Liver (tissue), 9 donors: ENCODE results near the gene MICU1. TPM values are rescaled to one million over a fixed set of nuclear protein-coding genes. Genes with fewer than 3 reads are reported as not detected.
"Not testable (repeated sequence)": the region's sequence is repeated elsewhere in the genome, so short reads cannot be mapped to it uniquely, and the experiment has no call there.

Experiments used
- DNase-seq: peaks from one replicate; pipeline ENCODE4 v3.0.0-alpha.2; 2017; ENCODE audit warnings: low spot score
- H3K27ac ChIP-seq, 2 donors: one replicate each; pipeline ENCODE4 v1.7.0; 2013; ENCODE audit warnings: inconsistent platforms in 2 of 2, low read length in 2 of 2, control low read depth in 1 of 2, low read depth in 1 of 2, mild to moderate bottlenecking in 1 of 2
- H3K27me3 ChIP-seq, 4 donors: one replicate each; pipeline versions ENCODE4 v1.6.1 to v1.7.0; 2013; ENCODE audit warnings: low read length in 3 of 4, inconsistent platforms in 1 of 4, mild to moderate bottlenecking in 1 of 4, moderate library complexity in 1 of 4; ENCODE audit not compliant: control insufficient read depth in 4 of 4, insufficient read depth in 4 of 4
- H3K36me3 ChIP-seq, 4 donors: one replicate each; pipeline versions ENCODE4 v1.6.1 to v1.7.0; 2013; ENCODE audit warnings: low read length in 3 of 4, mild to moderate bottlenecking in 3 of 4, low read depth in 1 of 4, moderate library complexity in 1 of 4; ENCODE audit not compliant: control insufficient read depth in 4 of 4, insufficient read depth in 3 of 4
- H3K4me1 ChIP-seq, 4 donors: one replicate each; pipeline versions ENCODE4 v1.6.1 to v1.7.0; 2013; ENCODE audit warnings: low read length in 3 of 4, mild to moderate bottlenecking in 3 of 4, moderate library complexity in 1 of 4; ENCODE audit not compliant: control insufficient read depth in 4 of 4, insufficient read depth in 4 of 4
- H3K4me3 ChIP-seq, 3 donors: one replicate each; pipeline versions ENCODE4 v1.6.1 to v1.7.0; 2013; ENCODE audit warnings: low read length in 3 of 3, control low read depth in 1 of 3, low read depth in 1 of 3, mild to moderate bottlenecking in 1 of 3
- H3K9ac ChIP-seq, 2 donors: one replicate each; pipeline ENCODE4 v1.7.0; 2013; ENCODE audit warnings: low read length in 2 of 2, mild to moderate bottlenecking in 2 of 2, moderate library complexity in 2 of 2, control low read depth in 1 of 2, low read depth in 1 of 2
- H3K9me3 ChIP-seq, 4 donors: one replicate each; pipeline versions ENCODE4 v1.6.1 to v1.7.0; 2013; ENCODE audit warnings: low read length in 3 of 4; ENCODE audit not compliant: control insufficient read depth in 4 of 4
- EGR1 ChIP-seq, 2 donors: IDR thresholded peaks; 2 replicates each; pipeline ENCODE4 v1.6.1; 2016 to 2018; ENCODE audit warnings: antibody characterized with exemption in 2 of 2, low read depth in 2 of 2
- FOXA1 ChIP-seq: IDR thresholded peaks from 2 replicates; pipeline ENCODE4 v1.6.1; 2016; ENCODE audit warnings: antibody characterized with exemption
- FOXA2 ChIP-seq: IDR thresholded peaks from 2 replicates; pipeline ENCODE4 v1.6.1; 2016; ENCODE audit warnings: antibody characterized with exemption
- GABPA ChIP-seq, 2 donors: IDR thresholded peaks in 1 of 2; conservative IDR thresholded peaks in 1 of 2; 2 replicates each; pipeline ENCODE4 v1.6.1; 2016; ENCODE audit warnings: antibody characterized with exemption in 2 of 2, mild to moderate bottlenecking in 1 of 2, moderate library complexity in 1 of 2
- HNF4A ChIP-seq, 2 donors: conservative IDR thresholded peaks; 2 replicates each; pipeline ENCODE4 v1.6.1; 2016; ENCODE audit warnings: antibody characterized with exemption in 2 of 2, mild to moderate bottlenecking in 2 of 2
- HNF4G ChIP-seq: IDR thresholded peaks from 2 replicates; pipeline ENCODE4 v1.6.1; 2016; ENCODE audit warnings: antibody characterized with exemption
- JUND ChIP-seq, 2 donors: IDR thresholded peaks; 2 replicates each; pipeline ENCODE4 v1.6.1; 2016; ENCODE audit warnings: antibody characterized with exemption in 2 of 2
- NR2F2 ChIP-seq: IDR thresholded peaks from 2 replicates; pipeline ENCODE4 v1.6.1; 2016; ENCODE audit warnings: antibody characterized with exemption
- RAD21 ChIP-seq, 2 donors: IDR thresholded peaks; 2 replicates each; pipeline ENCODE4 v1.6.1; 2016; ENCODE audit warnings: antibody characterized with exemption in 2 of 2, mild to moderate bottlenecking in 2 of 2
- RXRA ChIP-seq, 2 donors: IDR thresholded peaks; 2 replicates each; pipeline ENCODE4 v1.6.1; 2017 to 2018; ENCODE audit warnings: antibody characterized with exemption in 2 of 2, mild to moderate bottlenecking in 1 of 2
- SP1 ChIP-seq: IDR thresholded peaks from 2 replicates; pipeline ENCODE4 v1.6.1; 2018; ENCODE audit warnings: antibody characterized with exemption, mild to moderate bottlenecking
- TAF1 ChIP-seq: conservative IDR thresholded peaks from 2 replicates; pipeline ENCODE4 v1.6.1; 2016; ENCODE audit warnings: antibody characterized with exemption, mild to moderate bottlenecking
- YY1 ChIP-seq: IDR thresholded peaks from 2 replicates; pipeline ENCODE4 v1.6.1; 2016; ENCODE audit warnings: antibody characterized with exemption, mild to moderate bottlenecking
- WGBS: extraction: QIAGEN DNeasy Blood & Tissue Kit; methylation state at CpG from one replicate; pipeline ENCODE4 v1.1.7; 2013; 5-methylcytosine and 5-hydroxymethylcytosine counted together
- polyA plus RNA-seq, 2 donors: library from polyadenylated mRNA; stranded (reverse) in 1 of 2; unstranded in 1 of 2; fragments of 200-250 nt in 1 of 2; fragments of >200 nt in 1 of 2; fragmentation: Nextera tagmentation in 1 of 2; extraction: Ambion mirVana in 1 of 2; gene quantifications; one replicate each; pipeline versions ENCODE4 v1.2.1 to v1.2.3, GENCODE V29; 2013 to 2015
- total RNA-seq, 2 donors: library from RNA; depleted of rRNA; stranded (reverse); fragments of >200 nt; gene quantifications; one replicate each; pipeline ENCODE4 v1.2.3, GENCODE V29; 2014
- TF ChIP-seq, protein P1 (sequence below): IDR thresholded peaks from 2 replicates; pipeline ENCODE4 v1.6.1; 2016; ENCODE audit warnings: antibody characterized with exemption
- TF ChIP-seq, protein P2 (sequence below): IDR thresholded peaks from 2 replicates; pipeline ENCODE4 v1.6.1; 2016; ENCODE audit warnings: antibody characterized with exemption
- TF ChIP-seq, protein P3 (sequence below): fragments of 150-350 bp; IDR thresholded peaks from 2 replicates; pipeline ENCODE4 v1.5.1; 2017; ENCODE audit warnings: improper control_type of control experiment, low read depth, low read length; ENCODE audit not compliant: missing input control
- TF ChIP-seq, protein P4 (sequence below): IDR thresholded peaks from 2 replicates; pipeline ENCODE4 v1.6.1; 2016; ENCODE audit warnings: antibody characterized with exemption
- TF ChIP-seq, protein P5 (sequence below): IDR thresholded peaks from 2 replicates; pipeline ENCODE4 v1.6.1; 2016; ENCODE audit warnings: antibody characterized with exemption, mild to moderate bottlenecking
- donor health status: healthy.
- donor health status: healthy.
- donor health status: healthy.
- donor health status: healthy.
- donor health status: healthy.

The MICU1 gene
- total and polyA plus RNA-seq, 4 donors: 26.4 to 47.4 (median 32.1) TPM

DNA sequence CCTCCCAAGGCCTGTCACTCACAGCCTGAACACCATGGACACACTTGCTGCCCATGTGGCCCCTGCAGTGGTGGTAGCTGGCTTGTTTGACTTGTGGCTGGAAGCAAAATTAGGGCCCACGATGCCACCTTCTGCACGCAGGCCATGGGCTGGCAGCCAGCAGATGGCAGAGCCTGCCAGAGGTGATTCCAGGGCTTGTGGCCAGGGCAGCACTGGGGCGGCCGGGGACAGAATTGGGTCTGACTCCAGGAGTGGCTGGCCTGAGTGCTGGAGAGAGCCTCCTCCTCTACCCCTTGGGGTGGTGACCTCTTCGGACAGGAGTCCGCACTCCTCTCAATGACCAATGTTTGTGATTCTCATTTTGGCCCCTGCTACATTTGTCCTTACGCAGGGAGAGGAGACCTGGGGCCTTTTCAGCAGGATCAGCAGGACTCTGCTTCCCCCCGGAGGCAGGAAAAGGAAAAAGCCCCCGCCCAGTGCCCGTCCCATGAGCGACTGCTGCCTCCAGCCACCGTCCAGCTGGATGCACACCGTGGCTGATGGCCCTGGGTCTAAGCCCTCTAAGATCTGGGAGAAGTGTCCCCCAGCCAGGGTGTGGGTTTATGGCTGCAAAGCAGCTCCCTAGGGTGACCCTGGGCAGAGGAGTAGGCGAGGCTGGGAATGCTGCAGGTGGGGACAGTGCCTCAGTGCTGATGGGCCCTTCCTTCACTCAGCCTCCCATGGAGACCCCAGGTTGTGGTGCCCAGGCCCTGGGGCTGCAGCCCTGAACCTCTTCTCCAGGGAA, 297.6 kb downstream of the MICU1 start:
- DNase-seq: peak; percentile 66
- TF ChIP-seq HNF4G (peak; percentile 56), TAF1 (no peak), RAD21 (IDR thresholded peaks at IDR 0.05) (peak; percentile 96 to 97), JUND (IDR thresholded peaks at IDR 0.05) (peak; percentile 56 to 66), FOXA1 (no peak), YY1 (peak; percentile 51), FOXA2 (no peak), EGR1 (IDR thresholded peaks at IDR 0.05; ENCODE audit: low read depth in 2 of 2) (no peak), NR2F2 (peak; percentile 76), RXRA (IDR thresholded peaks at IDR 0.05) (peak; percentile 90 to 96), SP1 (peak; percentile 83), HNF4A (conservative IDR thresholded peaks at IDR 0.05) (peak; percentile 71 to 84), GABPA (IDR thresholded peaks at IDR 0.05 in 1 of 2, conservative IDR thresholded peaks at IDR 0.05 in 1 of 2) (no peak)
- TF ChIP-seq, protein P1, sequence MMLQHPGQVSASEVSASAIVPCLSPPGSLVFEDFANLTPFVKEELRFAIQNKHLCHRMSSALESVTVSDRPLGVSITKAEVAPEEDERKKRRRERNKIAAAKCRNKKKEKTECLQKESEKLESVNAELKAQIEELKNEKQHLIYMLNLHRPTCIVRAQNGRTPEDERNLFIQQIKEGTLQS: no peak
- TF ChIP-seq, protein P2, sequence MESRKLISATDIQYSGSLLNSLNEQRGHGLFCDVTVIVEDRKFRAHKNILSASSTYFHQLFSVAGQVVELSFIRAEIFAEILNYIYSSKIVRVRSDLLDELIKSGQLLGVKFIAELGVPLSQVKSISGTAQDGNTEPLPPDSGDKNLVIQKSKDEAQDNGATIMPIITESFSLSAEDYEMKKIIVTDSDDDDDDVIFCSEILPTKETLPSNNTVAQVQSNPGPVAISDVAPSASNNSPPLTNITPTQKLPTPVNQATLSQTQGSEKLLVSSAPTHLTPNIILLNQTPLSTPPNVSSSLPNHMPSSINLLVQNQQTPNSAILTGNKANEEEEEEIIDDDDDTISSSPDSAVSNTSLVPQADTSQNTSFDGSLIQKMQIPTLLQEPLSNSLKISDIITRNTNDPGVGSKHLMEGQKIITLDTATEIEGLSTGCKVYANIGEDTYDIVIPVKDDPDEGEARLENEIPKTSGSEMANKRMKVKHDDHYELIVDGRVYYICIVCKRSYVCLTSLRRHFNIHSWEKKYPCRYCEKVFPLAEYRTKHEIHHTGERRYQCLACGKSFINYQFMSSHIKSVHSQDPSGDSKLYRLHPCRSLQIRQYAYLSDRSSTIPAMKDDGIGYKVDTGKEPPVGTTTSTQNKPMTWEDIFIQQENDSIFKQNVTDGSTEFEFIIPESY: no peak
- TF ChIP-seq, protein P3, sequence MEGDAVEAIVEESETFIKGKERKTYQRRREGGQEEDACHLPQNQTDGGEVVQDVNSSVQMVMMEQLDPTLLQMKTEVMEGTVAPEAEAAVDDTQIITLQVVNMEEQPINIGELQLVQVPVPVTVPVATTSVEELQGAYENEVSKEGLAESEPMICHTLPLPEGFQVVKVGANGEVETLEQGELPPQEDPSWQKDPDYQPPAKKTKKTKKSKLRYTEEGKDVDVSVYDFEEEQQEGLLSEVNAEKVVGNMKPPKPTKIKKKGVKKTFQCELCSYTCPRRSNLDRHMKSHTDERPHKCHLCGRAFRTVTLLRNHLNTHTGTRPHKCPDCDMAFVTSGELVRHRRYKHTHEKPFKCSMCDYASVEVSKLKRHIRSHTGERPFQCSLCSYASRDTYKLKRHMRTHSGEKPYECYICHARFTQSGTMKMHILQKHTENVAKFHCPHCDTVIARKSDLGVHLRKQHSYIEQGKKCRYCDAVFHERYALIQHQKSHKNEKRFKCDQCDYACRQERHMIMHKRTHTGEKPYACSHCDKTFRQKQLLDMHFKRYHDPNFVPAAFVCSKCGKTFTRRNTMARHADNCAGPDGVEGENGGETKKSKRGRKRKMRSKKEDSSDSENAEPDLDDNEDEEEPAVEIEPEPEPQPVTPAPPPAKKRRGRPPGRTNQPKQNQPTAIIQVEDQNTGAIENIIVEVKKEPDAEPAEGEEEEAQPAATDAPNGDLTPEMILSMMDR: peak; percentile 69
- TF ChIP-seq, protein P4, sequence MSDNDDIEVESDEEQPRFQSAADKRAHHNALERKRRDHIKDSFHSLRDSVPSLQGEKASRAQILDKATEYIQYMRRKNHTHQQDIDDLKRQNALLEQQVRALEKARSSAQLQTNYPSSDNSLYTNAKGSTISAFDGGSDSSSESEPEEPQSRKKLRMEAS: no peak
- TF ChIP-seq, protein P5, sequence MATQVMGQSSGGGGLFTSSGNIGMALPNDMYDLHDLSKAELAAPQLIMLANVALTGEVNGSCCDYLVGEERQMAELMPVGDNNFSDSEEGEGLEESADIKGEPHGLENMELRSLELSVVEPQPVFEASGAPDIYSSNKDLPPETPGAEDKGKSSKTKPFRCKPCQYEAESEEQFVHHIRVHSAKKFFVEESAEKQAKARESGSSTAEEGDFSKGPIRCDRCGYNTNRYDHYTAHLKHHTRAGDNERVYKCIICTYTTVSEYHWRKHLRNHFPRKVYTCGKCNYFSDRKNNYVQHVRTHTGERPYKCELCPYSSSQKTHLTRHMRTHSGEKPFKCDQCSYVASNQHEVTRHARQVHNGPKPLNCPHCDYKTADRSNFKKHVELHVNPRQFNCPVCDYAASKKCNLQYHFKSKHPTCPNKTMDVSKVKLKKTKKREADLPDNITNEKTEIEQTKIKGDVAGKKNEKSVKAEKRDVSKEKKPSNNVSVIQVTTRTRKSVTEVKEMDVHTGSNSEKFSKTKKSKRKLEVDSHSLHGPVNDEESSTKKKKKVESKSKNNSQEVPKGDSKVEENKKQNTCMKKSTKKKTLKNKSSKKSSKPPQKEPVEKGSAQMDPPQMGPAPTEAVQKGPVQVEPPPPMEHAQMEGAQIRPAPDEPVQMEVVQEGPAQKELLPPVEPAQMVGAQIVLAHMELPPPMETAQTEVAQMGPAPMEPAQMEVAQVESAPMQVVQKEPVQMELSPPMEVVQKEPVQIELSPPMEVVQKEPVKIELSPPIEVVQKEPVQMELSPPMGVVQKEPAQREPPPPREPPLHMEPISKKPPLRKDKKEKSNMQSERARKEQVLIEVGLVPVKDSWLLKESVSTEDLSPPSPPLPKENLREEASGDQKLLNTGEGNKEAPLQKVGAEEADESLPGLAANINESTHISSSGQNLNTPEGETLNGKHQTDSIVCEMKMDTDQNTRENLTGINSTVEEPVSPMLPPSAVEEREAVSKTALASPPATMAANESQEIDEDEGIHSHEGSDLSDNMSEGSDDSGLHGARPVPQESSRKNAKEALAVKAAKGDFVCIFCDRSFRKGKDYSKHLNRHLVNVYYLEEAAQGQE: peak; percentile 63
- 17% methylated on average over 14 of the region's 14 CpGs for WGBS
- Histone ChIP-seq H3K4me1 (peaks cover 23 to 51% (median 41%) of the 10 kb centered on the region in 4 donors), H3K36me3 (no peaks in the 10 kb centered on the region), H3K9me3 (no peaks in the 10 kb centered on the region), H3K9ac (peak overlapping the region in 1 of 2 donors; percentile 51), H3K27me3 (no peaks in the 10 kb centered on the region), H3K27ac (peak overlapping the region; percentile 64 to 77), H3K4me3 (no peak overlapping the region)

DNA sequence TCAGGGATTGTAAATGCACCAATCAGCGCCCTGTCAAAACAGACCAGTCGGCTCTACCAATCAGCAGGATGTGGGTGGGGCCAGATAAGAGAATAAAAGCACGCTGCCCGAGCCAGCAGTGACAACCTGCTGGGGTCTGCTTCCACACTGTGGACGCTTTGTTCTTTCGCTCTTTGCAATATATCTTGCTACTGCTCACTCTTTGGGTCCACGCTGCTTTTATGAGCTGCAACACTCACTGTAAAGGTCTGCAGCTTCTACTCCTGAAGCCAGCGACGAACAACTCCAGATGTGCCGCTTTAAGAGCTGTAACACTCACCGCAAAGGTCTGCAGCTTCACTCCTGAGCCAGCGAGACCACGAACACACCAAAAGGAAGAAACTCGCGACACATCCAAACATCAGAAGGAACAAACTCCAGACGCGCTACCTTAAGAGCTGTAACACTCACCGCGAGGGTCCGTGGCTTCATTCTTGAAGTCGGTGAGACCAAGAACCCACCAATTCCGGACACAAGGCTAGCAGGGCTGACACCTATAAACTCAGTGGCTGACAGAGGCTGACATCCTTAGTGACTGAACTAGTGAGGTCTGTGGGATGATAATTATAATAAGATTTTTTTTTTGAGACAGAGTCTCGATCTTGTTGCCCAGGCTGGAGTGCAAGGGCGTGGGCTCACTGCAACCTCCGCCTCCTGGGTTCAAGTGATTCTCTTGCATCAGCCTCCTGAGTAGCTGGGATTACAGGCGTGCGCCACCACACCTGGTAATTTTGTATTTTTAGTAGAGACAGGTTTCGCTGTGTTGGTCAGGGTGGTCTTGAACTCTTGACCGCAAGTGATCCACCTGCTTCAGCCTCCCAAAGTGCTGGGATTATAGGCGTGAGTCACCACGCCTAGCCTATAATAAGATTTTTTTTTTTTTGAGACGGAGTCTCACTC, 298.9 kb downstream of the MICU1 start:
- H3K4me3 ChIP-seq, H3K36me3 ChIP-seq, H3K27me3 ChIP-seq, H3K9me3 ChIP-seq, DNase-seq, H3K9ac ChIP-seq, H3K27ac ChIP-seq: not testable (repeated sequence)
- WGBS: 85% methylated on average over 32 of the region's 32 CpGs
- peaks cover 17 to 49% (median 36%) of the 10 kb centered on the region in 4 donors for H3K4me1 ChIP-seq
